ENCODE data around the gene MBP. TPM values are rescaled to one million over a fixed set of nuclear protein-coding genes. Genes with fewer than 3 reads are reported as not detected.

Gene MBP
- total RNA-seq, 2 experiments from 2014 or later: 13.5 to 28.9 TPM

DNA sequence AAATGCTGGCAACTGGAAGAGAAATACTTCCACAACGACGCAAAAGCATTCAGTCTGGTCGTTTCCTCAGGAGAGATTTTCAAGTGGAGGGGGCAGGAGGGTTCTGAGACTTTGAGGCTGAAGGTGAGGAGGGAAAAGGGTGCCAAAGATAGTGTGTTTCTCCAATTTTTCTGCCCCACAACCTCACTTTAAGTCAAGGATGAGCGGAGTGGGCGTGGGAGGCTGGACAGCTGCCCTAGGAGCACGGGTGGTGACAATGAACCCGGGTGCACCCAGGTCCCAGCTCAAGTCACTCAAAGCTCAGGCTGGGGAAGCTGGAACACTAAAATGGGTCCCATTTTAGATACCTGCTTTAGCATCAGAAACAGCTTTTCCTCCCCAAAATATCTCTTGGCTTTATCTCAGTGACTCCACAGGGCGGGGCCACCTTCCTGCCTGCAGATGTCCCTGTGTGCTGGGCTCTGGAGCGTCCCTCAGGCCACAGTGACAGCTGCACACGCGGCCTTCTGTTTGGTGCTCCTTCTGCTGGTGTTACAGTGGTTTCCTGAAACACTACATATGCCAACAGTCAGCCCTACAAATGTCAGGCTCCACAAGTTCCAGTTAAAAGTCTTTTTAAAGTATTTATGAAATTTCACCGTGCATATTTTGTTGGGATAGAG, 1.4 kb upstream of the MBP start:
- TF ChIP-seq CTCF (conservative IDR thresholded peaks at IDR 0.05; ENCODE audit: low read length): no peak
- TF ChIP-seq EZH2phosphoT487 (IDR thresholded peaks at IDR 0.05; ENCODE audit: borderline replicate concordance, low read depth, low read length): no peak
- intact Hi-C loops (cut with micrococcal nuclease; ENCODE audit: unreplicated experiment): loop anchor here (5.0 kb wide), 1 partner anchor 37 kb away; no protein-coding TSS in a partner anchor

DNA sequence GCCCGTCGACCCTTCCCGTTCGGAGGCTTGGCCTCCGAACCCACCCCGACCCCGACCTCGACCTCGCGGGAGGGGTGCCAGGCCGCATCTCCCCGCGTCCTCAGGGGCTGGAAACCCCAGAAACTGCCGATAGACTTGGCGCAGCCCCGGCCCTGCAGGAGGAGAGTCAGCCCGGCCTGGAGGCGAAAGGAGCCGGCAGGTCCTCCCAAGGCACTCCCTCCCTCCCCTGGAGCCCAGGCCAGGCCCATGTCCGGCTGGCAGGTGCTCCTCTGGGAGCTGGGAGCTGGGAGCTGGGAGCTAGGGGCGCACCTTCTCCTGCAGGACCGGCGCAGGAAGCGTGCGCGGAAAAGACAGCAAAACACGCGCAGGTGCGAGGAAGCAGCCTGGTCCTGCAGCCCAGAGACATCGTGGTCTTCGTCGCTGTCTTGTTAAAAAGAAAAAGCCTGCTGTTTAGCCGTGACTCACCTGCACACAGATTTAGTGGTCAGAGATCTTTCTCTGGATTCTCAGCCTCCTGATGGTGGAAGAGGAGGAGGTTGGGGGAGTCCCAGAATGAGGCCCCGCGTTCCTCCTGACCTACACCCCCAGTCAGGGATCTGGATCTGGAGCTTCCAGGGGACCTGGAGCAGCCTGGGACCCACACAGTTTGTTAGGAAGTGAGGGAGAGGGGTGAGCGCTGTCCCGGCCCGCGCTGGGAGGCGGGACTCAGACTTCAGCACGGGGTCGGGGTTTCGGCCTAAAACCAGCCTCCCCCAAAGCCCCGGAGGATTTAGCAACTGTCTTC, 660 bp upstream of the MBP start:
- H4K20me1 ChIP-seq (ENCODE audit: insufficient read depth, low read length): no peaks in the 10 kb centered on the region; the same call in 1 of the 2 replicates
- H3K27ac ChIP-seq (ENCODE audit: low read depth, low read length, poor library complexity, severe bottlenecking): no peak overlapping the region
- POLR2A ChIA-PET: interaction anchor here (0.6 to 1.1 kb wide), 2 partner anchors 7 to 11 kb away, joined by 3 read pairs; no protein-coding TSS in a partner anchor
- H3K79me2 ChIP-seq (ENCODE audit: insufficient read depth, low read depth, low read length): peaks cover 22% of the 10 kb centered on the region; the same call in 1 of the 2 replicates
- H2AFZ ChIP-seq (ENCODE audit: low read length): peak overlapping the region; percentile 57; the same call in 1 of the 2 replicates
- no peak for DNase-seq (ENCODE audit: low spot score)
- H3K9me2 ChIP-seq (ENCODE audit: insufficient read depth, low read length): no peaks in the 10 kb centered on the region
- TF ChIP-seq CTCF (conservative IDR thresholded peaks at IDR 0.05; ENCODE audit: low read length) (no peak), EZH2phosphoT487 (IDR thresholded peaks at IDR 0.05; ENCODE audit: borderline replicate concordance, low read depth, low read length) (no peak)
- peaks cover 7% of the 10 kb centered on the region for H3K36me3 ChIP-seq (ENCODE audit: insufficient read depth, low read length)
- peak overlapping the region; percentile 87 for H3K4me3 ChIP-seq (ENCODE audit: low read depth, low read length, poor library complexity, severe bottlenecking)
- peak overlapping the region; percentile 91 for H3K4me2 ChIP-seq (ENCODE audit: low read length)
- peaks cover 33% of the 10 kb centered on the region for H3K4me1 ChIP-seq (ENCODE audit: insufficient read depth, low read length, poor library complexity, severe bottlenecking)
- no peaks in the 10 kb centered on the region for H3K9me3 ChIP-seq (ENCODE audit: low read length)
- no TSS peak for BruUV-seq (replicated peaks)
- CTCF ChIA-PET (ENCODE audit: unreplicated experiment): no interaction called here
- intact Hi-C loops (cut with micrococcal nuclease; ENCODE audit: unreplicated experiment): loop anchor here (5.0 kb wide), 1 partner anchor 36 kb away; no protein-coding TSS in a partner anchor

More for the DNA sequence above, 1.4 kb upstream of the MBP start:
- Histone ChIP-seq H3K9me3 (ENCODE audit: low read length) (no peaks in the 10 kb centered on the region), H3K27ac (ENCODE audit: low read depth, low read length, poor library complexity, severe bottlenecking) (no peak overlapping the region), H2AFZ (ENCODE audit: low read length) (no peak overlapping the region), H3K4me2 (ENCODE audit: low read length) (peak overlapping the region; percentile 91; the same call in 1 of the 2 replicates), H3K9me2 (ENCODE audit: insufficient read depth, low read length) (no peaks in the 10 kb centered on the region), H4K20me1 (ENCODE audit: insufficient read depth, low read length) (no peaks in the 10 kb centered on the region), H3K4me1 (ENCODE audit: insufficient read depth, low read length, poor library complexity, severe bottlenecking) (peaks cover 26% of the 10 kb centered on the region), H3K36me3 (ENCODE audit: insufficient read depth, low read length) (peaks cover 7% of the 10 kb centered on the region), H3K4me3 (ENCODE audit: low read depth, low read length, poor library complexity, severe bottlenecking) (no peak overlapping the region), H3K79me2 (ENCODE audit: insufficient read depth, low read depth, low read length) (peaks cover 15% of the 10 kb centered on the region; the same call in 1 of the 2 replicates)
- CTCF ChIA-PET (ENCODE audit: unreplicated experiment): no interaction called here
- POLR2A ChIA-PET: interaction anchor here (0.6 to 1.1 kb wide), 2 partner anchors 8 to 12 kb away, joined by 3 read pairs; no protein-coding TSS in a partner anchor
- no peak for DNase-seq (ENCODE audit: low spot score)
- BruUV-seq (replicated peaks): no TSS peak

All from OCI-LY7 (cell line).